HG02763 (cell line): ENCODE measurements around the gene LHX3.

ENCODE experiments used
- ATAC-seq: cut with Tn5 transposase; IDR thresholded peaks from one replicate; pipeline ENCODE4 v1.9.1; 2021; ENCODE audit warnings: mild to moderate bottlenecking, moderate library complexity; ENCODE audit not compliant: unreplicated experiment

Gene LHX3

GRCh38 chr9:136204838-136205706 is at the start of gene LHX3:
LHX3 (minus strand) TSS chr9:136205128; CDS start chr9:136205012, 116 bp downstream.
- no peak for ATAC-seq

GRCh38 chr9:136253246-136254130 is 48.6 kb upstream of the LHX3 start:
- no peak for ATAC-seq

GRCh38 chr9:136252846-136253245 is 47.9 kb upstream of the LHX3 start:
- ATAC-seq = no peak

- ATAC-seq = no peak
Observed at GRCh38 chr9:136252281-136252680, 47.4 kb upstream of the LHX3 start.

GRCh38 chr9:136251264-136252115 is 46.6 kb upstream of the LHX3 start:
- ATAC-seq = no peak

- ATAC-seq = no peak
Observed at GRCh38 chr9:136250676-136251075, 45.7 kb upstream of the LHX3 start.

- no peak for ATAC-seq
Observed at GRCh38 chr9:136249877-136250559, 45.1 kb upstream of the LHX3 start.

- ATAC-seq = no peak
Observed at GRCh38 chr9:136248951-136249876, 44.3 kb upstream of the LHX3 start.

- no peak for ATAC-seq
Observed at GRCh38 chr9:136247947-136248637, 43.2 kb upstream of the LHX3 start.

GRCh38 chr9:136247551-136247916 is 42.6 kb upstream of the LHX3 start:
- ATAC-seq = no peak

GRCh38 chr9:136246849-136247550 is 42.1 kb upstream of the LHX3 start:
- no peak for ATAC-seq

GRCh38 chr9:136245219-136246150 is 40.6 kb upstream of the LHX3 start, which contains the start of gene QSOX2:
QSOX2 (minus strand) TSS chr9:136245812; CDS start chr9:136245803, 9 bp downstream.
- peak; percentile 62 for ATAC-seq

- ATAC-seq = no peak
Observed at GRCh38 chr9:136244969-136245218, 40.0 kb upstream of the LHX3 start.

- no peak for ATAC-seq
Observed at GRCh38 chr9:136244122-136244968, 39.4 kb upstream of the LHX3 start.

- ATAC-seq = no peak
Observed at GRCh38 chr9:136243631-136244030, 38.7 kb upstream of the LHX3 start.

GRCh38 chr9:136242918-136243525 is 38.1 kb upstream of the LHX3 start:
- no peak for ATAC-seq
